Nephron progenitor cell (in vitro differentiated cells): ENCODE results near the gene PCNX4.

Source experiments
- DNase-seq: peaks from one replicate; pipeline ENCODE4 v3.0.0; 2021
- H3K27ac Mint-ChIP-seq: 2 replicates; pipeline ENCODE4 v1.8.0; 2021; ENCODE audit warnings: mild to moderate bottlenecking, moderate library complexity, mixed read lengths
- H3K27me3 Mint-ChIP-seq: 2 replicates; pipeline ENCODE4 v1.8.0; 2021; ENCODE audit warnings: mild to moderate bottlenecking, low read depth, mixed read lengths; ENCODE audit not compliant: poor library complexity
- H3K36me3 Mint-ChIP-seq: 2 replicates; pipeline ENCODE4 v1.8.0; 2021; ENCODE audit warnings: low read depth, mixed read lengths
- H3K4me1 Mint-ChIP-seq: 2 replicates; pipeline ENCODE4 v1.8.0; 2021; ENCODE audit warnings: mixed read lengths
- H3K4me3 Mint-ChIP-seq: 2 replicates; pipeline ENCODE4 v1.8.0; 2021; ENCODE audit warnings: mild to moderate bottlenecking, moderate library complexity, mixed read lengths
- H3K9me3 Mint-ChIP-seq: 2 replicates; pipeline ENCODE4 v1.8.0; 2021; ENCODE audit warnings: mild to moderate bottlenecking, moderate library complexity, mixed read lengths
- CTCF ChIP-seq: fragments of 200-600 bp; sonication (generic); IDR thresholded peaks from 2 replicates; pipeline ENCODE4 v1.5.0; 2021; ENCODE audit warnings: antibody characterized with exemption

PCNX4 gene

DNA sequence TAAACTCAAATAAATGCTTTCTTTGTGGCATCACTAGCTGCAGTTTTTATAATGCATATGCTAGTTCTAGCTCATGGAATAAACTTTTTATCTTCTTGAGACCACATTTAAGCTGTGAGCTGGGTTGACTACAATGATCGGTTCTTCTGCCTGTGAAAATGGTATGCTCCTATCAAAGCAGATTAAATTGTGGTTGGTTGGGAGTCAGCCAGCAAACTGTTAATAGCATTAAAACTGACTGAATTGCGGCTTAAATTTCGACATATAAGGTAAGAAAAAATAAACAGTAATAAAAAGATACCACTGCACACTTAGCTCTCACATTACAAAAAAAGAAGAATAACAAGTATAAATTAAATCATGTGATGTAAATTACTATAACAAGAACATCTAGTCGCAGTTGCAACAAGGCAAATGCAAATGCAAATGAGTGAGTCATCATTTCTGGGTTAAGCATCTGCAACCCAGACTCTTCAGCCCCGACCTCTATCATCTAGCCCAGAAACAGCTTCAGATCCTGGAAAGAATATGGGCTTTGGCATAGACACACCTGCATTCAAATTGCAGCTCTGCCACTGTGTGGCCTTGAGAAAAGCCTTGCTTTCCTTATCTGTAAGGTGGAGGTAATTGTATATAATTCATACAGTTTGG lies 93.3 kb downstream of the PCNX4 start:
- Mint-ChIP-seq H3K4me1 (peaks cover 10% of the 10 kb centered on the region), H3K27ac (no peak overlapping the region), H3K27me3 (peaks cover 7% of the 10 kb centered on the region), H3K36me3 (no peaks in the 10 kb centered on the region), H3K9me3 (no peaks in the 10 kb centered on the region), H3K4me3 (no peak overlapping the region)
- no peak for DNase-seq
- TF ChIP-seq CTCF: no peak

DNA sequence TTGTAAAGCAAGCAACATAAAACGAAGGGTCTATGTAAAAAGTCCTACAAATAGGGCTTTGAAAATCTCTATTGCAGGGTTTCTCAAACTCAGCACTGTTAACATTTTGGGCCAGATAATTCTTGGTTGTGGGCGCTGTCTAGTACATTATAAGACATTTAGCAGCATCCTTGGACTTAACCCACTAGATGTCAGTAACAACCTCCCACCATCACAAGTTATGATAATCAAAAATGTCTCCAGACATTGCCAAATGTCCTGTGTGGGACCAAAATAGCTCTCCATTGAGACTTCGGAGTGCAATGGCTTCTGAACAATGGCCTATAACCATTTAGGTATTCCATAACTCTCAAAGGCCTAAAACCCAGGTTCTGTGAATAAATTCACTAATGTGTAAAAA lies 96.4 kb downstream of the PCNX4 start:
- H3K9me3 Mint-ChIP-seq: no peaks in the 10 kb centered on the region
- peaks cover 7% of the 10 kb centered on the region for H3K27me3 Mint-ChIP-seq
- peaks cover 10% of the 10 kb centered on the region for H3K4me1 Mint-ChIP-seq
- no peak overlapping the region for H3K4me3 Mint-ChIP-seq
- no peak for TF ChIP-seq CTCF
- no peak overlapping the region for H3K27ac Mint-ChIP-seq
- no peaks in the 10 kb centered on the region for H3K36me3 Mint-ChIP-seq
- no peak for DNase-seq

DNA sequence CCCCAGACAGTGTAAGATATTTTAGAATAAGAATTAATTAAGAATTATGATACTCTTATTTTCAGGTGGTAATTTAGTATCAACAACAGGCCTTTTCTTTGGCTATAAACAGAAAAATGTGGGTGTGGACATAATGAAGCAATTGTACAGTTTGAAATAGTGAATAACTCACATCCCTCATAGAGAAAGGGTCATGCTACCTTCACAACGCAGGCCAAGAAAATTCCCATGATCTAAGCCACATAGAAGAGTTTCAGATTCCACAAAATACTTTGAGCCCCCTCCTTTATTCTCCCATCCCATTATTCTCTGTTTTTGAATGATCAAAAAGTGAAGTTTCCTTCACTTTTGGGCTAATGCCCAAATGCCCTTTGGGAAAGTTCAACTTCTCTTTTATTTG lies 97.0 kb downstream of the PCNX4 start:
- no peak for TF ChIP-seq CTCF
- Mint-ChIP-seq H3K4me1 (peaks cover 9% of the 10 kb centered on the region), H3K9me3 (no peaks in the 10 kb centered on the region), H3K4me3 (no peak overlapping the region), H3K36me3 (no peaks in the 10 kb centered on the region), H3K27me3 (peaks cover 7% of the 10 kb centered on the region), H3K27ac (no peak overlapping the region)
- no peak for DNase-seq

DNA sequence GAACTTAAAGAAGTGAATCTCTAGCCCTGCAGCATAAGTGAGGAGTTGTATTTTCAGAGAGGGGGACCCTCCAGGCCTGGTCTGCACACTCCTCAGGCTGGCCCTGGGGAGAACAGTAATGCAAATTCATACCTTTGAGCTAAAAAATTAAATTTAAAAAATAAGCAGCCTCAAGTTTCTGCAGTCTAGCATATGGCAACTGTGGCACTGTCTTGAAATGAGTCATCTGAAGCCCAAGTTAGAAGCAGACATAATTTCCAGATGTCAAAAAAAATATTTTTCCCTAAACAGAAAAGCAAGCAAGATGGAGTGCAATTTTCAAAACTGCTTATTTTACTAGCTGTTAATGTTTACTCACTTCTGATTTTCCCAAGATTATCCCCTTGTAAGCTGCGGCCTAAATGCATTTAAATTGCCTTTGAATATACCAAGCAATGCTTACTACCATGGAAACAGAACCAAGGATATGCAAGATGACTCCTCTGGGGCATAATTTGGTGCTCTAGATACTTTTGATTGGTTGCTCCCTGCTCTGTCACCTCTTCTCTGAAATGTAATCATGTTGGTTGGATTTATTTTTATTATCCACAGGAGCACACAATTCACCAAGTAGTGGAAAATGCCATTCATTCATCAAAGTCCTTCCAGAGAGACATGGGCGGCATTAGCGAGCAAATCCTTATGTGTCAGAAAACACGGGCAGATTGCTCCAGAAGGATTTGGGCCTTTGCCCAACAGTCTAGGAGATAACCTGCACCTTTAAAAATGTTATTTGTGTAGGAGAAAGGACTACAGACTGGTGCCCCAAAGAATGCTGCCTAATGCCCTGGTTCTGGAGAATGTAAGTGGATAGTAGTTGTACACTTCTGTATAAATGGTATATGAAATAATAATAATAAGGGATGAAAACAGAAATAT lies 98.5 kb downstream of the PCNX4 start:
- Mint-ChIP-seq H3K9me3 (no peaks in the 10 kb centered on the region), H3K27me3 (peaks cover 11% of the 10 kb centered on the region), H3K4me3 (no peak overlapping the region), H3K27ac (no peak overlapping the region), H3K4me1 (no peaks in the 10 kb centered on the region), H3K36me3 (no peaks in the 10 kb centered on the region)
- DNase-seq: no peak
- TF ChIP-seq CTCF: no peak

DNA sequence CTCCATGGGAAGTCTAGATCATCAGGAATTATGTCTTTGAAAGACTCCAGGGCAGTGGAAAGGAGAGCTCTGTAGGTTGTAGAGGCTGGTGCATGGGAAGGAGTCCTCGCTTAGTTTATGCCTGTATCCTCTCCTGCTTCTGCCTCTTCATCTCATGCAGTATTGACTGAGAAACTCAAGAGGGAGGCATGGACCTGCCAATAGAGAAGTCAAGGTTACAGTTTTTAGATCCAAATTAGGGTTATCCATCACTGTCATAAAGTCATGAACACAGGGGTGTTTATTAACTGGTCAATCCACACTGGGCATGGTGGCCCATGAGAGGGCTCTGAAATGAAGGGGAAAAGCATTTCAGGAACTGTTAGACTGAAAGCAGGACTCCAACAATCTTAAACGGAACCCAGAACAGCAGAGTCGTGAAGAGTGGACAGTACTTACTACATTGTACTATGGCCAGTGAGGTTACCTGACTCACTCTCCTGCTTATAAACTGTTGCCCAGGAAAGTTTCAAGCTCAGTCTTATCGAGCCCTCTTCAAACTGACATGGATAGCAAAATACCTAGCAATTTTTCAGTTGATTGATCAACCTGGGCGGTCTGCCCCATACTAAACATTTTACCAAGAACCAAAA lies 103.6 kb downstream of the PCNX4 start:
- Mint-ChIP-seq H3K4me1 (peaks cover 10% of the 10 kb centered on the region), H3K27me3 (peaks cover 3% of the 10 kb centered on the region), H3K27ac (no peak overlapping the region), H3K9me3 (peaks cover 22% of the 10 kb centered on the region), H3K4me3 (no peak overlapping the region), H3K36me3 (peaks cover 10% of the 10 kb centered on the region)
- no peak for TF ChIP-seq CTCF
- DNase-seq: no peak
